OCI-LY7 (cell line): Measurements from ENCODE around the gene BMS1. TPM values are rescaled to one million over a fixed set of nuclear protein-coding genes. Genes with fewer than 3 reads are reported as not detected.

ENCODE experiments used
- BruUV-seq: library from RNA; stranded (reverse); fragments of 400-500 nt; replicated peaks from 2 replicates; lab custom pipeline; 2021; lab: Mats Ljungman, UMichigan
- CTCF ChIA-PET: fragments of 300-600 bp; sonication (Branson Sonifier 250); formaldehyde crosslinking; loops from one replicate; lab custom pipeline; 2022; ENCODE audit warnings: antibody characterized with exemption; ENCODE audit not compliant: unreplicated experiment; lab: Charles Lee
- POLR2A ChIA-PET: fragments of 300-600 bp; sonication (Branson Sonifier 250); formaldehyde crosslinking; loops from one replicate; lab custom pipeline; 2022; ENCODE audit warnings: antibody characterized with exemption; lab: Charles Lee
- DNase-seq: peaks from one replicate; pipeline ENCODE4 v3.0.0-alpha.2; 2015; ENCODE audit warnings: low spot score
- H2AFZ ChIP-seq: fragments of 200-600 bp; sonication (generic), shearing (Covaris generic); 2 replicates; pipeline ENCODE4 v1.6.1; 2014; ENCODE audit warnings: mild to moderate bottlenecking, antibody characterized with exemption, low read length, moderate library complexity
- H3K27ac ChIP-seq: fragments of 200-600 bp; sonication (generic); 2 replicates; pipeline ENCODE4 v1.5.1; 2014; ENCODE audit warnings: mixed run types, low read depth, mild to moderate bottlenecking, moderate library complexity, low read length, inconsistent platforms; ENCODE audit not compliant: poor library complexity, severe bottlenecking
- H3K36me3 ChIP-seq: fragments of 200-600 bp; sonication (generic); 2 replicates; pipeline ENCODE4 v1.6.1; 2014; ENCODE audit warnings: mild to moderate bottlenecking, antibody characterized with exemption, low read length, moderate library complexity, mixed read lengths; ENCODE audit not compliant: insufficient read depth
- H3K4me1 ChIP-seq: fragments of 200-600 bp; sonication (generic); 2 replicates; pipeline ENCODE4 v1.5.1; 2014; ENCODE audit warnings: mild to moderate bottlenecking, low read length; ENCODE audit not compliant: insufficient read depth, poor library complexity, severe bottlenecking
- H3K4me2 ChIP-seq: fragments of 200-600 bp; sonication (generic); 2 replicates; pipeline ENCODE4 v1.6.1; 2014; ENCODE audit warnings: mild to moderate bottlenecking, low read length
- H3K4me3 ChIP-seq: fragments of 200-600 bp; sonication (generic); 2 replicates; pipeline ENCODE4 v1.5.1; 2014; ENCODE audit warnings: mild to moderate bottlenecking, low read depth, low read length; ENCODE audit not compliant: poor library complexity, severe bottlenecking
- H3K79me2 ChIP-seq: fragments of 200-600 bp; sonication (generic); 2 replicates; pipeline ENCODE4 v1.6.1; 2016; ENCODE audit warnings: low read depth, mild to moderate bottlenecking, low read length, moderate library complexity, mixed read lengths; ENCODE audit not compliant: insufficient read depth
- H3K9me2 ChIP-seq: fragments of 200-600 bp; sonication (generic); 2 replicates; pipeline ENCODE4 v1.6.1; 2016; ENCODE audit warnings: mild to moderate bottlenecking, low read length, mixed read lengths; ENCODE audit not compliant: insufficient read depth
- H3K9me3 ChIP-seq: fragments of 200-600 bp; sonication (generic); 2 replicates; pipeline ENCODE4 v1.6.1; 2014; ENCODE audit warnings: mild to moderate bottlenecking, mixed run types, low read length, mixed read lengths
- H4K20me1 ChIP-seq: fragments of 200-600 bp; sonication (generic); 2 replicates; pipeline ENCODE4 v1.6.1; 2014; ENCODE audit warnings: mild to moderate bottlenecking, antibody characterized with exemption, low read length, moderate library complexity, mixed read lengths; ENCODE audit not compliant: insufficient read depth
- CTCF ChIP-seq: fragments of 200-600 bp; sonication (generic); conservative IDR thresholded peaks from 2 replicates; pipeline ENCODE4 v1.5.1; 2014; ENCODE audit warnings: mild to moderate bottlenecking, antibody characterized with exemption, low read length, moderate library complexity, mixed read lengths
- EZH2phosphoT487 ChIP-seq: fragments of 200-600 bp; sonication (generic); IDR thresholded peaks from 2 replicates; pipeline ENCODE4 v1.6.1; 2018; ENCODE audit warnings: low read depth, borderline replicate concordance, mild to moderate bottlenecking, mixed run types, antibody characterized with exemption, low read length, moderate library complexity, mixed read lengths
- intact Hi-C: fragments of 100-400 bp; cut with micrococcal nuclease; formaldehyde crosslinking; loops from one replicate; pipeline ENCODE4 v1.10.0; 2022; ENCODE audit not compliant: unreplicated experiment
- total RNA-seq, 2 experiments: library from RNA; depleted of rRNA in 1 of 2; stranded (reverse); fragments of >200 nt in 1 of 2; shearing (Covaris generic) in 1 of 2; gene quantifications; 2 replicates each; pipeline ENCODE4 v1.2.3, GENCODE V29; 2014 to 2022

BMS1 gene
- total RNA-seq, 2 experiments from 2014 or later, result 14.9 to 20.2 TPM

DNA sequence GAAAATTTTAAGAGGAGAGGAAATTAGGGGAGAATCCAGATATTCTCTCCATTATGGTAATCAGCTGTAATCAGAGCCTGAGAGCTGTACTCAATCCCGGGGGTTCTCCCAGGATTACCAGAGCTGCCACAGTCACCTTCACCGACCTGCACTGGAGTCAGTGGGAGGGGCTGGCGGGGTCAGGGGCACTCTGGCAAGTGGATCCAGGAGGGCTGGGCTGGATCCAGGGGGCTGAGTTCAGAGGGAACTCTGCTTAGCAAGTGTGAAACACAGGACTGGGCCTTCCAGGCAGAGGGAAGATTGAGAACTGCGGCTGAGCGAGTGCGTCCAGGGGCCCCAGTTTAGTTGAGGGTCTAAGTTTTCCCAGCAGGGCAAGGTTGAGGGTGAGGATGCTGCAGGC is 89.2 kb downstream of the BMS1 start:
- Histone ChIP-seq H3K4me3 (no peak overlapping the region), H2AFZ (no peak overlapping the region), H3K9me2 (no peaks in the 10 kb centered on the region), H3K4me1 (no peaks in the 10 kb centered on the region), H3K36me3 (no peaks in the 10 kb centered on the region), H3K9me3 (no peaks in the 10 kb centered on the region), H3K79me2 (no peaks in the 10 kb centered on the region), H4K20me1 (no peaks in the 10 kb centered on the region), H3K4me2 (no peak overlapping the region), H3K27ac (no peak overlapping the region)
- no peak for TF ChIP-seq CTCF
- no peak for TF ChIP-seq EZH2phosphoT487
- CTCF ChIA-PET, result no interaction called here
- no TSS peak for BruUV-seq
- POLR2A ChIA-PET, result no interaction called here
- DNase-seq, result no peak
- intact Hi-C loops, result no loop called here

- intact Hi-C loops, result no loop called here
- H3K4me2 ChIP-seq, result no peak overlapping the region
- H3K36me3 ChIP-seq, result no peaks in the 10 kb centered on the region
- no peak overlapping the region for H2AFZ ChIP-seq
- no peak for DNase-seq
- TF ChIP-seq EZH2phosphoT487, result no peak
- TF ChIP-seq CTCF, result no peak
- H3K27ac ChIP-seq, result no peak overlapping the region
- H3K4me3 ChIP-seq, result no peak overlapping the region
- no peaks in the 10 kb centered on the region for H3K9me3 ChIP-seq
- H3K9me2 ChIP-seq, result no peaks in the 10 kb centered on the region
- BruUV-seq, result no TSS peak
- no peaks in the 10 kb centered on the region for H4K20me1 ChIP-seq
- ChIA-PET CTCF (no interaction called here), POLR2A (no interaction called here)
- H3K79me2 ChIP-seq, result no peaks in the 10 kb centered on the region
- no peaks in the 10 kb centered on the region for H3K4me1 ChIP-seq
Measured at GRCh38 chr10:42872865-42873435, 90.4 kb downstream of the BMS1 start.

GRCh38 chr10:42874713-42875387 is 92.3 kb downstream of the BMS1 start:
- H3K79me2 ChIP-seq, result no peaks in the 10 kb centered on the region
- H3K9me2 ChIP-seq, result no peaks in the 10 kb centered on the region
- H3K27ac ChIP-seq, result no peak overlapping the region
- no peak for DNase-seq
- ChIA-PET CTCF (no interaction called here), POLR2A (no interaction called here)
- intact Hi-C loops, result no loop called here
- no peak overlapping the region for H3K4me3 ChIP-seq
- H4K20me1 ChIP-seq, result no peaks in the 10 kb centered on the region
- no peak overlapping the region for H3K4me2 ChIP-seq
- no peak for TF ChIP-seq EZH2phosphoT487
- TF ChIP-seq CTCF, result no peak
- no peak overlapping the region for H2AFZ ChIP-seq
- H3K36me3 ChIP-seq, result no peaks in the 10 kb centered on the region
- H3K4me1 ChIP-seq, result no peaks in the 10 kb centered on the region
- H3K9me3 ChIP-seq, result no peaks in the 10 kb centered on the region
- no TSS peak for BruUV-seq
